ENCODE data around the gene HHIPL1. TPM values are rescaled to one million over a fixed set of nuclear protein-coding genes. Genes with fewer than 3 reads are reported as not detected.

Gene HHIPL1
- total and polyA plus RNA-seq, 2 of the 8 experiments (the other 6 are each of a cell fraction or from before 2014, with no cell fraction given), result 1.5 to 2.6 TPM

DNA sequence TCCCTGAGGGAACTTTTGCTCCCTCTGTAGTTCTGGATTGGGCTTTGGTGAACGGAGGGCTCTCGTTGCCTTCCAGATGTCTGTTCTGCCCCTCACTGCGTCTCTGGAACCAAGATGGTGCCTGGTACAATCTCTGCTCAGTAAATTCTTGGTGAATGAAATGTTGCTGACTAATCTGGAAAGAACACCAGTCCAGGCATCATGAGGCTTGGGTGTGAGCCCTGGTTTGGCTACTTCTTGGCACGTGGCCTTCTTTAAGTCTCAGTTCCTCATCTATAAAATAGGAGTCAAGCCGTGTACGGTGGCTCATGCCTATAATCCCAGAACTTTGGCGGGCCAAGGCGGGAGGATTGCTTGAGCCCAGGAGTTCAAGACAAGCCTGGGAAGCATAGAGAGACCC lies 4.3 kb downstream of the HHIPL1 start:
- no peak overlapping the region for H3K27ac ChIP-seq (ENCODE audit: low read depth, low read length)

More for the DNA sequence above, 4.3 kb downstream of the HHIPL1 start:
- ChIA-PET CTCF (ENCODE audit: partially characterized antibody) (interaction anchor here (1.1 to 1.4 kb wide), 3 partner anchors 19 to 38 kb away, joined by 3 to 4 read pairs (median 3); no protein-coding TSS in a partner anchor), POLR2A (ENCODE audit: partially characterized antibody) (interaction anchor here (1.4 kb wide), 1 partner anchor 12 kb away, joined by 5 read pairs; no protein-coding TSS in a partner anchor)
- Histone ChIP-seq H2BK5ac (ENCODE audit: low read depth, low read length) (no peak overlapping the region), H3K4me3 (ENCODE audit: extremely low read depth in 1 of 4, insufficient read depth in 2 of 4, low read depth in 3 of 4, low read length in 4 of 4) (no peak overlapping the region), H2BK120ac (replicated peaks; ENCODE audit: low read depth, low read length) (no peak overlapping the region), H4K20me1 (replicated peaks in 1 of 2; ENCODE audit: control insufficient read depth in 1 of 2, insufficient read depth in 2 of 2, low read length in 2 of 2) (no peaks in the 10 kb centered on the region), H3K18ac (ENCODE audit: extremely low read depth, low read length) (no peak overlapping the region), H3K23me2 (ENCODE audit: low read depth, low read length) (peaks cover 10% of the 10 kb centered on the region; the same call in 1 of the 2 replicates), H3K9me3 (ENCODE audit: insufficient read depth in 2 of 2, low read depth in 1 of 2, low read length in 1 of 2) (no peaks in the 10 kb centered on the region), H3K4me1 (replicated peaks in 1 of 4; ENCODE audit: control insufficient read depth in 3 of 4, insufficient read depth in 4 of 4, low read length in 3 of 4) (peaks cover 0 to 12% (median 5%) of the 10 kb centered on the region in 4 experiments; a peak in 5 of 7 replicates), H4K8ac (ENCODE audit: extremely low read depth, insufficient read depth, low read length) (no peak overlapping the region), H3K79me2 (ENCODE audit: control insufficient read depth in 1 of 2, insufficient read depth in 2 of 2, low read length in 2 of 2) (no peaks in the 10 kb centered on the region), H2BK20ac (ENCODE audit: low read length) (no peak overlapping the region), H3K14ac (ENCODE audit: insufficient read length) (no peak overlapping the region), H2BK12ac (ENCODE audit: low read depth, low read length) (no peak overlapping the region), H2AK5ac (ENCODE audit: low read depth, low read length) (peak overlapping the region; percentile 33; the same call in 1 of the 2 replicates), H3K36me3 (ENCODE audit: control insufficient read depth in 2 of 4, insufficient read depth in 4 of 4, low read length in 3 of 4) (no peaks in the 10 kb centered on the region), H2BK15ac (ENCODE audit: low read length) (no peak overlapping the region), H3K23ac (ENCODE audit: insufficient read length) (no peak overlapping the region), H4K91ac (replicated peaks; ENCODE audit: insufficient read length, low read length) (no peak overlapping the region), H2AFZ (ENCODE audit: low read length) (no peak overlapping the region), H3K27me3 (replicated peaks in 1 of 4; ENCODE audit: control insufficient read depth in 3 of 4, extremely low read depth in 1 of 4, insufficient read depth in 3 of 4, low read length in 3 of 4) (peaks cover 0 to 20% (median 15%) of the 10 kb centered on the region in 4 experiments; a peak in 6 of 7 replicates), H3K4ac (replicated peaks; ENCODE audit: insufficient read length, low read depth, low read length) (no peak overlapping the region), H3K56ac (replicated peaks; ENCODE audit: insufficient read length, low read depth, low read length) (no peak overlapping the region), H3K9ac (replicated peaks in 1 of 4; ENCODE audit: extremely low read depth in 1 of 4, low read depth in 3 of 4, low read length in 3 of 4) (no peak overlapping the region), H3K4me2 (ENCODE audit: insufficient read depth in 1 of 2, low read depth in 2 of 2, low read length in 2 of 2) (no peak overlapping the region), H4K5ac (ENCODE audit: insufficient read length, low read depth, low read length) (no peak overlapping the region), H3K79me1 (ENCODE audit: low read depth, low read length) (no peaks in the 10 kb centered on the region)
- FAIRE-seq, result no peak
- no peak for DNase-seq (ENCODE audit: low read depth in 1 of 2, low spot score in 2 of 2)
- no peak for TF ChIP-seq BRCA1 (IDR thresholded peaks at IDR 0.05; ENCODE audit: low read depth, low read length)
- TF ChIP-seq CHD1 (IDR thresholded peaks at IDR 0.05; ENCODE audit: low read depth, low read length), result no peak
- no peak for TF ChIP-seq MAX (IDR thresholded peaks at IDR 0.05)
- TF ChIP-seq, protein P1, sequence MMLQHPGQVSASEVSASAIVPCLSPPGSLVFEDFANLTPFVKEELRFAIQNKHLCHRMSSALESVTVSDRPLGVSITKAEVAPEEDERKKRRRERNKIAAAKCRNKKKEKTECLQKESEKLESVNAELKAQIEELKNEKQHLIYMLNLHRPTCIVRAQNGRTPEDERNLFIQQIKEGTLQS (IDR thresholded peaks at IDR 0.05; ENCODE audit: insufficient read depth, low read depth, low read length), result no peak
- TF ChIP-seq KDM1A (IDR thresholded peaks at IDR 0.05; ENCODE audit: borderline replicate concordance, low read length), result no peak
- TF ChIP-seq TCF12 (IDR thresholded peaks at IDR 0.05; ENCODE audit: low read depth, low read length), result no peak
- no peak for TF ChIP-seq EGR1 (IDR thresholded peaks at IDR 0.05; ENCODE audit: borderline replicate concordance, low read depth, low read length)
- TF ChIP-seq TEAD4 (IDR thresholded peaks at IDR 0.05; ENCODE audit: low read depth, low read length), result no peak
- TF ChIP-seq SIRT6 (IDR thresholded peaks at IDR 0.05; ENCODE audit: low read length), result no peak
- no peak for TF ChIP-seq HDAC2 (IDR thresholded peaks at IDR 0.05; ENCODE audit: borderline replicate concordance in 1 of 2, low read depth in 2 of 2, low read length in 2 of 2)
- no peak for TF ChIP-seq CBX5 (IDR thresholded peaks at IDR 0.05; ENCODE audit: low read depth, low read length)
- no peak for TF ChIP-seq CHD2 (IDR thresholded peaks at IDR 0.05; ENCODE audit: low read length)
- no peak for TF ChIP-seq TAF1 (IDR thresholded peaks at IDR 0.05; ENCODE audit: low read depth, low read length)
- WGBS, 2 experiments (ENCODE audit: extremely low coverage in 1 of 2, insufficient coverage in 1 of 2, insufficient read length in 1 of 2, insufficient replicate concordance in 2 of 2, low coverage in 1 of 2, low lambda C conversion rate in 2 of 2, missing lambda C conversion rate in 1 of 2), result 86% methylated on average over 8 of the region's 8 CpGs; no CpG with 5 or more reads in 1 of the 2 experiments

Measured in H1 (cell line).